GM12878 (cell line): ENCODE results near the gene TMEM256. TPM values are rescaled to one million over a fixed set of nuclear protein-coding genes. Genes with fewer than 3 reads are reported as not detected.

Source experiments
- ATAC-seq: fragments of 200-7000 bp; cut with Tn5 transposase; 3 replicates; pipeline ENCODE4 v1.9.1; 2020; ENCODE audit warnings: mild to moderate bottlenecking, moderate library complexity
- BruUV-seq: library from RNA; stranded (reverse); fragments of 400-500 nt; replicated peaks from 2 replicates; lab custom pipeline; 2021; lab: Mats Ljungman, UMichigan
- CTCF ChIA-PET: fragments of 300-600 bp; sonication (Branson Sonifier 250); formaldehyde crosslinking; extraction: SDS; loops from one replicate; lab custom pipeline; 2021; ENCODE audit warnings: inconsistent platforms; lab: Yijun Ruan, JAX
- POLR2A ChIA-PET: fragments of 350-600 bp; formaldehyde crosslinking; extraction: SDS; loops from one replicate; lab custom pipeline; 2021; ENCODE audit warnings: inconsistent platforms; lab: Charles Lee
- RAD21 ChIA-PET: fragments of 300-600 bp; sonication (Branson Sonifier 250); formaldehyde crosslinking; loops from one replicate; lab custom pipeline; 2023; ENCODE audit warnings: antibody characterized with exemption; ENCODE audit not compliant: unreplicated experiment; lab: Charles Lee
- SMC1A ChIA-PET: fragments of 300-600 bp; sonication (Branson Sonifier 250); formaldehyde crosslinking; loops from one replicate; lab custom pipeline; 2023; ENCODE audit not compliant: unreplicated experiment, uncharacterized antibody; lab: Charles Lee
- DNase-seq: peaks from one replicate; pipeline ENCODE4 v3.0.0-alpha.2; 2011; ENCODE audit warnings: low read depth, low spot score
- FAIRE-seq: peaks from 3 replicates; lab custom pipeline; 2011; peaks lifted over from hg19 to GRCh38; lab: Jason Lieb, UNC
- H2AFZ ChIP-seq: 2 replicates; pipeline ENCODE4 v1.6.0; 2011; ENCODE audit warnings: low read depth, low read length, control low read depth; ENCODE audit not compliant: control insufficient read depth
- H3K27ac ChIP-seq: 2 replicates; pipeline ENCODE4 v1.5.1; 2011; ENCODE audit warnings: control low read depth; ENCODE audit not compliant: control insufficient read depth, insufficient read depth
- H3K27me3 ChIP-seq, 2 experiments: replicated peaks in 1 of 2; 2 replicates each; pipeline versions ENCODE4 v1.6.0 to v1.6.1; 2011; ENCODE audit warnings: low read length in 1 of 2; ENCODE audit not compliant: control insufficient read depth in 2 of 2, insufficient read depth in 2 of 2
- H3K36me3 ChIP-seq, 2 experiments: 2 replicates each; pipeline ENCODE4 v1.5.1; 2011; ENCODE audit warnings: low read length in 1 of 2; ENCODE audit not compliant: control insufficient read depth in 2 of 2, insufficient read depth in 2 of 2
- H3K4me1 ChIP-seq: 2 replicates; pipeline ENCODE4 v1.6.1; 2011; ENCODE audit warnings: mild to moderate bottlenecking, low read length, moderate library complexity, mixed read lengths; ENCODE audit not compliant: control insufficient read depth, insufficient read depth
- H3K4me2 ChIP-seq: 2 replicates; pipeline ENCODE4 v1.6.0; 2011; ENCODE audit warnings: control low read depth; ENCODE audit not compliant: control insufficient read depth, insufficient read depth
- H3K4me3 ChIP-seq: fragments of 200-600 bp; sonication (generic); 2 replicates; pipeline ENCODE4 v1.5.1; 2016
- H3K79me2 ChIP-seq: 2 replicates; pipeline ENCODE4 v1.6.0; 2011; ENCODE audit warnings: low read length; ENCODE audit not compliant: control insufficient read depth, insufficient read depth
- H3K9ac ChIP-seq: 2 replicates; pipeline ENCODE4 v1.8.0; 2011; ENCODE audit warnings: low read length, control low read depth, mixed read lengths; ENCODE audit not compliant: control insufficient read depth, insufficient read depth
- H3K9me3 ChIP-seq: replicated peaks from 3 replicates; pipeline ENCODE4 v1.5.1; 2011; ENCODE audit warnings: mild to moderate bottlenecking, low read length; ENCODE audit not compliant: control insufficient read depth, insufficient read depth
- H4K20me1 ChIP-seq: 2 replicates; pipeline ENCODE4 v1.6.0; 2011; ENCODE audit not compliant: control insufficient read depth, insufficient read depth
- ASH2L ChIP-seq: fragments of 300-600, 200-600 bp; sonication (generic); IDR thresholded peaks from 2 replicates; pipeline ENCODE4 v1.6.1; 2017; ENCODE audit warnings: low read depth, mild to moderate bottlenecking, borderline replicate concordance
- BCL3 ChIP-seq: IDR thresholded peaks from 2 replicates; pipeline ENCODE4 v1.6.1; 2011; ENCODE audit warnings: borderline replicate concordance, low read depth, mild to moderate bottlenecking, moderate library complexity, low read length; ENCODE audit not compliant: insufficient read depth, poor library complexity, severe bottlenecking
- CBX5 ChIP-seq: sonication (generic); IDR thresholded peaks from 2 replicates; pipeline ENCODE4 v1.6.1; 2016; ENCODE audit warnings: low read depth, moderate library complexity, mild to moderate bottlenecking, inconsistent platforms
- CEBPZ ChIP-seq: fragments of 150-350 bp; IDR thresholded peaks from 2 replicates; pipeline ENCODE4 v1.6.1; 2016; ENCODE audit warnings: low read depth, low read length
- EGR1 ChIP-seq, 2 experiments: IDR thresholded peaks; 1 replicate in 1 of 2; 2 replicates in 1 of 2; pipeline ENCODE4 v1.6.1; 2011 to 2012; ENCODE audit warnings: low read depth in 2 of 2, low read length in 2 of 2, borderline replicate concordance in 1 of 2, mild to moderate bottlenecking in 1 of 2, moderate library complexity in 1 of 2
- HDGF ChIP-seq: fragments of 450-650 bp; IDR thresholded peaks from 2 replicates; pipeline ENCODE4 v1.6.1; 2016; ENCODE audit warnings: antibody characterized with exemption
- LARP7 ChIP-seq: fragments of 450-650 bp; IDR thresholded peaks from 2 replicates; pipeline ENCODE4 v1.6.1; 2017; ENCODE audit warnings: mild to moderate bottlenecking
- PAX5 ChIP-seq: IDR thresholded peaks from 2 replicates; pipeline ENCODE4 v1.6.1; 2011; ENCODE audit warnings: low read depth, low read length, borderline replicate concordance
- SIN3A ChIP-seq: IDR thresholded peaks from 2 replicates; pipeline ENCODE4 v1.6.1; 2012; ENCODE audit warnings: low read depth, low read length, improper control_type of control experiment
- SREBF1 ChIP-seq: IDR thresholded peaks from 2 replicates; pipeline ENCODE4 v1.6.1; 2012; ENCODE audit warnings: mild to moderate bottlenecking, low read length
- YBX1 ChIP-seq: fragments of 450-650 bp; IDR thresholded peaks from 2 replicates; pipeline ENCODE4 v1.6.1; 2016; ENCODE audit warnings: antibody characterized with exemption
- WGBS: methylation state at CpG from one replicate; pipeline ENCODE4 v1.1.6; 2016; ENCODE audit warnings: low lambda C conversion rate; ENCODE audit not compliant: insufficient replicate concordance, insufficient coverage; ENCODE audit errors: missing lambda C conversion rate; 5-methylcytosine and 5-hydroxymethylcytosine counted together
- in situ Hi-C: fragments of 300-500 bp; cut with MboI; formaldehyde crosslinking; loops from 9 replicates; pipeline ENCODE4 v1.14.3; 2018; ENCODE audit warnings: mixed read lengths
- intact Hi-C: fragments of 100-400 bp; cut with micrococcal nuclease; formaldehyde crosslinking; loops from one replicate; pipeline ENCODE4 v1.14.2; 2022; ENCODE audit not compliant: unreplicated experiment
- polyA plus RNA-seq, 11 experiments: library from polyadenylated mRNA; depleted of rRNA in 4 of 11; unstranded in 6 of 11; stranded (reverse) in 5 of 11; fragments of >200 nt; fragmentation: Nextera tagmentation in 4 of 11; fragmentation: Illumina TruSeq in 1 of 11; extraction: Ambion mirVana in 4 of 11; extraction: Trizol in 1 of 11; gene quantifications; 1 replicate in 1 of 11; 2 replicates in 10 of 11; pipeline versions ENCODE4 v1.2.1 to v1.2.3, GENCODE V29; 2011 to 2016; ENCODE audit warnings: inconsistent platforms in 2 of 11, missing spikeins in 2 of 11, low read depth in 1 of 11
- total RNA-seq, 4 experiments: library from RNA; depleted of rRNA in 3 of 4; stranded (reverse); fragments of >200 nt in 3 of 4; fragmentation: Illumina TruSeq in 1 of 4; extraction: Trizol in 1 of 4; gene quantifications; 2 replicates each; pipeline versions ENCODE4 v1.2.1 to v1.2.3, GENCODE V29; 2013 to 2021

Gene TMEM256
- total and polyA plus RNA-seq, 10 of the 15 experiments (the other 5 are each of a cell fraction or from before 2014, with no cell fraction given), result 57.3 to 342 (median 95.7) TPM

- TF ChIP-seq ASH2L (no peak), EGR1 (IDR thresholded peaks at IDR 0.05; ENCODE audit: borderline replicate concordance in 1 of 2, low read depth in 2 of 2, low read length in 2 of 2) (no peak), PAX5 (no peak), CEBPZ (no peak), HDGF (no peak)
Observed at GRCh38 chr17:7421186-7421585, 17.3 kb upstream of the TMEM256 start (continued).

DNA sequence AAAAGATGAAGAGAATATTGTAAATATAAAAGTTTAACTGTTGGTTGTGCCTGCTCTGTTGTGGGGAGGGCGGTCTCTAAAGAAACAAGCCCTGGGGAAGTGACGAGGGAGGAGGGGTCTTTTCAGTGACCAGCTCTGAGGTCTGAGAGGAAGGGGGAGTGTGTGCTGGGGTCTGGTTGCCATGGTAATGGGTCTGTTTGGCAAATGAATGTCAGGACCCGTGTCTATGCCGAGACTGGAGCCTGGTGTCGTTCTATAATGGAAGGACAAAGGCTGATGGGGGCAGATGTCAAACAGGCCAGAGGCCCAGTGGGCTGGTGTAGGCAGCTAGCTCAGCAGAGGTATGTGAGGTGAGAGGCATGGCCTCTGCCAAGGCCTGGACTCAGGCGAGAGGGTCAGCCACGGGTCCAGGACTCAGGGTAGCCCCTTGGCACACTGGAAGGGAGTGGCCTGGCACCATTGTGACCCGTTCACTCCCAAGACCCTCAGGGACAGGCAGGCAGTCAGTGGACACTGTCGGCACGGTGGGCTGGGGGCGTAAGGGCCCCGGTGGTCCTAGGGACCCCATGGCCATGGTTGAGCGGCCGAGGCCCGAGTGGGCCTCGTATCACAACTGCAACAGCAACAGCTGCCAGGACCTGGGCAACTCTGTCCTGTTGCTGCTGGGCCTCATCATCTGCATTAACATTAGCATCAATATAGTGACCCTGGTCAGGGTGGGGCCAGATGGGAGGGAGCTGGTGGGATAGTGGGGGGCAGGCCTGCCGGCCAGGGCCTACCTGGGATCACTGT is 16.1 kb upstream of the TMEM256 start, which contains the start of gene SPEM1:
TSS of gene SPEM1 (plus strand) at position 506 of the 792 bp plus-strand sequence. CDS start at position 567, 61 bp downstream.
- ChIA-PET RAD21 (no interaction called here), SMC1A (no interaction called here), POLR2A (no interaction called here), CTCF (no interaction called here)
- no peaks in the 10 kb centered on the region for H3K79me2 ChIP-seq
- H4K20me1 ChIP-seq, result no peaks in the 10 kb centered on the region
- H3K4me3 ChIP-seq, result no peak within 1 kb of the TSS
- FAIRE-seq (no peak), ATAC-seq (no peak), DNase-seq (no peak)
- in situ Hi-C loops, result no loop called here
- WGBS, result 28% methylated on average over 17 of the region's 17 CpGs
- no peaks in the 10 kb centered on the region for H3K9me3 ChIP-seq
- H3K9ac ChIP-seq, result no peak within 1 kb of the TSS
- H3K36me3 ChIP-seq, result no peaks in the 10 kb centered on the region
- H3K4me2 ChIP-seq, result no peak within 1 kb of the TSS
- no peaks in the 10 kb centered on the region for H3K4me1 ChIP-seq
- H2AFZ ChIP-seq, result no peak within 1 kb of the TSS
- TF ChIP-seq BCL3 (no peak), CBX5 (no peak), SIN3A (no peak), LARP7 (no peak), YBX1 (no peak), SREBF1 (no peak)
- H3K27ac ChIP-seq, result no peak within 1 kb of the TSS
- BruUV-seq, result no TSS peak
- intact Hi-C loops, result no loop called here
- no peaks in the 10 kb centered on the region; a peak in 1 of 4 replicates for H3K27me3 ChIP-seq
